ENCODE data around the gene CCDC158.

- TF ChIP-seq POLR2A (IDR thresholded peaks at IDR 0.05) (no peak), CTCF (IDR thresholded peaks at IDR 0.05 in 8 of 11, conservative IDR thresholded peaks at IDR 0.05 in 3 of 11) (no peak), POLR2AphosphoS5 (IDR thresholded peaks at IDR 0.05) (no peak)
Observed at GRCh38 chr4:76429636-76430035, 8.7 kb upstream of the CCDC158 start.
